ENCODE data around the gene FNDC3B.
"Not testable (repeated sequence)": the region's sequence is repeated elsewhere in the genome, so short reads cannot be mapped to it uniquely, and the experiment has no call there.

The FNDC3B gene

GRCh38 chr3:172087602-172088580 lies 48.5 kb downstream of the FNDC3B start:
- peak; percentile 40 for DNase-seq (ENCODE audit: low read depth, low spot score)
- H3K27ac ChIP-seq = peak overlapping the region; percentile 90

- no peak for DNase-seq (ENCODE audit: low read depth, low spot score)
These were observed 49.9 kb downstream of the FNDC3B start for GRCh38 chr3:172089250-172089649.

GRCh38 chr3:172090035-172090434 lies 50.7 kb downstream of the FNDC3B start:
- no peak for DNase-seq (ENCODE audit: low read depth, low spot score)
- H3K27ac ChIP-seq = peak overlapping the region; percentile 90

More at GRCh38 chr3:172089250-172089649, 49.9 kb downstream of the FNDC3B start:
- peak overlapping the region; percentile 90 for H3K27ac ChIP-seq

- no peak for DNase-seq (ENCODE audit: low read depth, low spot score)
- no peak overlapping the region for H3K27ac ChIP-seq
These were observed 53.3 kb downstream of the FNDC3B start for GRCh38 chr3:172092658-172093057.

GRCh38 chr3:172093581-172094443 lies 54.4 kb downstream of the FNDC3B start:
- not testable (repeated sequence) for DNase-seq (ENCODE audit: low read depth, low spot score); H3K27ac ChIP-seq

- no peak for DNase-seq (ENCODE audit: low read depth, low spot score)
- H3K27ac ChIP-seq = peak overlapping the region; percentile 6
These were observed 55.5 kb downstream of the FNDC3B start for GRCh38 chr3:172094621-172095557.

GRCh38 chr3:172096881-172097420 lies 57.6 kb downstream of the FNDC3B start:
- DNase-seq (ENCODE audit: low read depth, low spot score) = peak; percentile 44
- H3K27ac ChIP-seq = peak overlapping the region; percentile 54

- H3K27ac ChIP-seq = peak overlapping the region; percentile 54
These were observed 58.2 kb downstream of the FNDC3B start for GRCh38 chr3:172097585-172097984.

GRCh38 chr3:172098698-172099494 lies 59.5 kb downstream of the FNDC3B start:
- DNase-seq (ENCODE audit: low read depth, low spot score) = no peak
- H3K27ac ChIP-seq = no peak overlapping the region

More at GRCh38 chr3:172097585-172097984, 58.2 kb downstream of the FNDC3B start:
- DNase-seq (ENCODE audit: low read depth, low spot score) = no peak

GRCh38 chr3:172099495-172099808 lies 60.1 kb downstream of the FNDC3B start:
- no peak overlapping the region for H3K27ac ChIP-seq
- no peak for DNase-seq (ENCODE audit: low read depth, low spot score)

GRCh38 chr3:172100482-172100881 lies 61.1 kb downstream of the FNDC3B start:
- H3K27ac ChIP-seq = peak overlapping the region; percentile 93
- DNase-seq (ENCODE audit: low read depth, low spot score) = no peak

GRCh38 chr3:172101107-172101506 lies 61.7 kb downstream of the FNDC3B start:
- H3K27ac ChIP-seq = peak overlapping the region; percentile 93
- no peak for DNase-seq (ENCODE audit: low read depth, low spot score)

GRCh38 chr3:172102123-172102882 lies 62.9 kb downstream of the FNDC3B start:
- peak overlapping the region; percentile 93 for H3K27ac ChIP-seq
- DNase-seq (ENCODE audit: low read depth, low spot score) = no peak

- DNase-seq (ENCODE audit: low read depth, low spot score) = no peak
- H3K27ac ChIP-seq = peak overlapping the region; percentile 93
These were observed 63.5 kb downstream of the FNDC3B start for GRCh38 chr3:172102883-172103310.

- H3K27ac ChIP-seq = peak overlapping the region; percentile 93
- DNase-seq (ENCODE audit: low read depth, low spot score) = peak; percentile 59
These were observed 64.3 kb downstream of the FNDC3B start for GRCh38 chr3:172103724-172104123.

- peak overlapping the region; percentile 93 for H3K27ac ChIP-seq
- no peak for DNase-seq (ENCODE audit: low read depth, low spot score)
These were observed 65.2 kb downstream of the FNDC3B start for GRCh38 chr3:172104471-172105072.

Measured in epithelial cell of prostate (primary cell).